GM18907 (cell line): ENCODE data around the gene SRCAP.

Experiments
- ATAC-seq: cut with Tn5 transposase; IDR thresholded peaks from one replicate; pipeline ENCODE4 v1.9.1; 2021; ENCODE audit warnings: mild to moderate bottlenecking, moderate library complexity; ENCODE audit not compliant: unreplicated experiment

SRCAP gene

GRCh38 chr16:30787613-30788378, 88.8 kb downstream of the SRCAP start:
- no peak for ATAC-seq
